GM12878 (cell line): ENCODE data around the gene PRKCD. TPM values are rescaled to one million over a fixed set of nuclear protein-coding genes. Genes with fewer than 3 reads are reported as not detected.

Experiments used
- BACH1 ChIP-seq: fragments of 450-650 bp; IDR thresholded peaks from 2 replicates; pipeline ENCODE4 v1.6.1; 2017; ENCODE audit warnings: mild to moderate bottlenecking, borderline replicate concordance
- EGR1 ChIP-seq, 2 experiments: IDR thresholded peaks; 1 replicate in 1 of 2; 2 replicates in 1 of 2; pipeline ENCODE4 v1.6.1; 2011 to 2012; ENCODE audit warnings: low read depth in 2 of 2, low read length in 2 of 2, borderline replicate concordance in 1 of 2, mild to moderate bottlenecking in 1 of 2, moderate library complexity in 1 of 2
- ELK1 ChIP-seq: IDR thresholded peaks from 2 replicates; pipeline ENCODE4 v1.6.1; 2012; ENCODE audit warnings: low read depth, low read length, improper control_type of control experiment
- HDGF ChIP-seq: fragments of 450-650 bp; IDR thresholded peaks from 2 replicates; pipeline ENCODE4 v1.6.1; 2016; ENCODE audit warnings: antibody characterized with exemption
- HSF1 ChIP-seq: fragments of 150-350 bp; IDR thresholded peaks from 2 replicates; pipeline ENCODE4 v1.6.1; 2014; ENCODE audit warnings: mild to moderate bottlenecking, low read depth, low read length
- JUNB ChIP-seq: IDR thresholded peaks from 2 replicates; pipeline ENCODE4 v1.6.1; 2016; ENCODE audit warnings: antibody characterized with exemption, mild to moderate bottlenecking
- NFXL1 ChIP-seq: fragments of 450-650 bp; IDR thresholded peaks from 2 replicates; pipeline ENCODE4 v1.6.1; 2017; ENCODE audit warnings: antibody characterized with exemption, mild to moderate bottlenecking, borderline replicate concordance
- NKRF ChIP-seq: fragments of 450-650 bp; conservative IDR thresholded peaks from 2 replicates; pipeline ENCODE4 v1.6.1; 2017; ENCODE audit warnings: mild to moderate bottlenecking, moderate library complexity
- PAX5 ChIP-seq: IDR thresholded peaks from 2 replicates; pipeline ENCODE4 v1.6.1; 2011; ENCODE audit warnings: low read depth, low read length, borderline replicate concordance
- PKNOX1 ChIP-seq: fragments of 450-650 bp; IDR thresholded peaks from 2 replicates; pipeline ENCODE4 v1.6.1; 2016; ENCODE audit warnings: mild to moderate bottlenecking
- RELB ChIP-seq: fragments of 450-650 bp; IDR thresholded peaks from 2 replicates; pipeline ENCODE4 v1.6.1; 2017; ENCODE audit warnings: low read depth, mild to moderate bottlenecking, moderate library complexity
- SMAD1 ChIP-seq: fragments of 450-650 bp; IDR thresholded peaks from 2 replicates; pipeline ENCODE4 v1.6.1; 2018; ENCODE audit warnings: mild to moderate bottlenecking, low read depth; ENCODE audit not compliant: partially characterized antibody
- USF2 ChIP-seq: IDR thresholded peaks from 2 replicates; pipeline ENCODE4 v1.6.1; 2011; ENCODE audit warnings: low read depth, low read length, improper control_type of control experiment, borderline replicate concordance
- ZBTB11 ChIP-seq: fragments of 450-650 bp; formaldehyde crosslinking; IDR thresholded peaks from 2 replicates; pipeline ENCODE4 v1.5.0; 2022; ENCODE audit warnings: mild to moderate bottlenecking, missing genetic modification characterization
- polyA plus RNA-seq, 11 experiments: library from polyadenylated mRNA; depleted of rRNA in 4 of 11; unstranded in 6 of 11; stranded (reverse) in 5 of 11; fragments of >200 nt; fragmentation: Nextera tagmentation in 4 of 11; fragmentation: Illumina TruSeq in 1 of 11; extraction: Ambion mirVana in 4 of 11; extraction: Trizol in 1 of 11; gene quantifications; 1 replicate in 1 of 11; 2 replicates in 10 of 11; pipeline versions ENCODE4 v1.2.1 to v1.2.3, GENCODE V29; 2011 to 2016; ENCODE audit warnings: inconsistent platforms in 2 of 11, missing spikeins in 2 of 11, low read depth in 1 of 11
- total RNA-seq, 4 experiments: library from RNA; depleted of rRNA in 3 of 4; stranded (reverse); fragments of >200 nt in 3 of 4; fragmentation: Illumina TruSeq in 1 of 4; extraction: Trizol in 1 of 4; gene quantifications; 2 replicates each; pipeline versions ENCODE4 v1.2.1 to v1.2.3, GENCODE V29; 2013 to 2021

PRKCD gene
- total and polyA plus RNA-seq, 10 of the 15 experiments (the other 5 are each of a cell fraction or from before 2014, with no cell fraction given) = 10.0 to 114 (median 42.4) TPM

- TF ChIP-seq PKNOX1 (peak; percentile 49; the same call in 1 of the 2 replicates), NFXL1 (no peak), JUNB (no peak), NKRF (peak; percentile 82), ZBTB11 (CRISPR knock-in tag) (no peak), RELB (peak; percentile 45; the same call in 1 of the 2 replicates), SMAD1 (no peak), PAX5 (peak; percentile 54; the same call in 1 of the 2 replicates), BACH1 (peak; percentile 39), USF2 (no peak), HDGF (peak; percentile 49; the same call in 1 of the 2 replicates), HSF1 (no peak), EGR1 (IDR thresholded peaks at IDR 0.05; ENCODE audit: borderline replicate concordance in 1 of 2, low read depth in 2 of 2, low read length in 2 of 2) (peak in 1 of 2 experiments; percentile 95; a peak in 2 of 3 replicates), ELK1 (no peak)
Measured at GRCh38 chr3:53160660-53161449, at the start of gene PRKCD (continued).
